Sigmoid colon (tissue), 7 donors: Measurements from ENCODE around the gene PXDN. TPM values are rescaled to one million over a fixed set of nuclear protein-coding genes. Genes with fewer than 3 reads are reported as not detected.
A peak's percentile ranks its signal among the peaks of the same experiment; 100 is the strongest.

Experiments
- DNase-seq: peaks from one replicate; pipeline ENCODE4 v3.0.0-alpha.2; 2019
- H3K27ac ChIP-seq, 4 donors: fragments of 200-600 bp; sonication (generic); one replicate each; pipeline ENCODE4 v1.5.1; 2016 to 2019; ENCODE audit warnings: mild to moderate bottlenecking in 1 of 4
- H3K27me3 ChIP-seq, 3 donors: fragments of 200-600 bp; sonication (generic); one replicate each; pipeline ENCODE4 v1.5.1; 2019; ENCODE audit warnings: mild to moderate bottlenecking in 1 of 3
- H3K36me3 ChIP-seq, 4 donors: fragments of 200-600 bp; sonication (generic); one replicate each; pipeline ENCODE4 v1.5.1; 2016 to 2019
- H3K4me1 ChIP-seq, 4 donors: fragments of 200-600 bp; sonication (generic); one replicate each; pipeline ENCODE4 v1.5.1; 2017 to 2019
- H3K4me3 ChIP-seq, 4 donors: fragments of 200-600 bp; sonication (generic); one replicate each; pipeline ENCODE4 v1.5.1; 2017 to 2019; ENCODE audit warnings: mild to moderate bottlenecking in 2 of 4, moderate library complexity in 1 of 4
- H3K9me3 ChIP-seq, 4 donors: fragments of 200-600 bp in 3 of 4; sonication (generic) in 3 of 4; one replicate each; pipeline versions ENCODE4 v1.5.1 to v1.6.1; 2013 to 2019
- CTCF ChIP-seq, 4 experiments: fragments of 450-650 bp in 3 of 4; fragments of 200-600 bp in 1 of 4; IDR thresholded peaks; one replicate each; pipeline ENCODE4 v1.5.1; 2016 to 2019; ENCODE audit warnings: antibody characterized with exemption in 4 of 4, mild to moderate bottlenecking in 3 of 4, moderate library complexity in 2 of 4
- EP300 ChIP-seq, 4 donors: sonication (generic); formaldehyde crosslinking; IDR thresholded peaks; one replicate each; pipeline ENCODE4 v1.6.1; 2017; ENCODE audit warnings: antibody characterized with exemption in 4 of 4
- POLR2A ChIP-seq, 2 donors: fragments of 450-650 bp; IDR thresholded peaks; one replicate each; pipeline ENCODE4 v1.6.1; 2016; ENCODE audit warnings: antibody characterized with exemption in 2 of 2, mild to moderate bottlenecking in 2 of 2, moderate library complexity in 2 of 2
- POLR2AphosphoS5 ChIP-seq, 4 donors: sonication (generic); formaldehyde crosslinking; IDR thresholded peaks; one replicate each; pipeline ENCODE4 v1.6.1; 2017; ENCODE audit warnings: antibody characterized with exemption in 4 of 4
- WGBS, 2 donors: extraction: QIAGEN DNeasy Blood & Tissue Kit; methylation state at CpG; one replicate each; pipeline ENCODE4 v1.1.7; 2013; 5-methylcytosine and 5-hydroxymethylcytosine counted together
- intact Hi-C: fragments of 100-400 bp; cut with DNase I; formaldehyde crosslinking; loops from one replicate; pipeline ENCODE4 v1.15.1; 2023
- polyA plus RNA-seq, 3 donors: library from polyadenylated mRNA; stranded (reverse); fragments of 200-250 nt; gene quantifications; one replicate each; pipeline ENCODE4 v1.2.3, GENCODE V29; 2013
- total RNA-seq, 4 donors: library from RNA; depleted of rRNA; stranded (reverse); fragments of >200 nt; gene quantifications; one replicate each; pipeline ENCODE4 v1.1.0, GENCODE V29; 2016
- donor health status: healthy with polysubstance abuse.
- donor health status: Bipolar disorder and iron deficiency.
- donor health status: healthy.

PXDN gene
- total and polyA plus RNA-seq, 7 donors: 1.2 to 126 (median 34.4) TPM

DNA sequence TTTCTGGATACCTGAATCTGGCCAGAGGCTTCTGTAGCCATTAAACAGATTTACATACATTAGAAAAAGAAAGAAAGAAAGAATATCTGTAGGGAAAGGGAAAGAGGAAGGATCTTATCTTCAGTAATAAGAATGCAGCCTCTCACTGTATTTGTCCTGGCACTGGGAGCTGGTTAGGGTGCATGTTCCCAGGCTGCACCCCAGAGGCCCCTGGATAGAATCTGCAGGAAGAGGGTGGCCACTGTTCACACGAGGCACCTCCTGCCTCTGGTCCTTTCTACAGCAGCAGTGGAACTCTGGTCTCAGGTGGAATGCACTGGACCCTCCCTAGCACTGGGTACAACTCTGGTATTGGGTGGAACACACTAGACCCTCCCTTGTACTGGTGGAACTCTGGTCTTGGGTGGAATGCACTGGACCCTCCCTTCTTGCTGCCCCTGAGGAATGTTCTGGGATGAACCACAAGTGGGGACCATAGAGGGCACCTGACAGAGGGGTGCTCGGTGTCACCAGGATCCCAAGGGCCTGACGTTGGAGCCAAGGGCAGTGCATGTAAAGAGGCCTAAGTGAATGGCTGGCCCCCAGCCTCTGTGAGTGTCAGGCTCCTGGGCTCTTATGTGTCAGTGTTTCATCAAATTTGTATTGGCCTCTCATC, 27.4 kb upstream of the PXDN start:
- DNase-seq: no peak
- no peak overlapping the region for H3K27ac ChIP-seq
- no peaks in the 10 kb centered on the region for H3K27me3 ChIP-seq
- H3K9me3 ChIP-seq: no peaks in the 10 kb centered on the region
- 72 to 84% methylated on average over 3 of the region's 3 CpGs for WGBS, 2 donors
- no peak overlapping the region for H3K4me3 ChIP-seq
- no peaks in the 10 kb centered on the region for H3K4me1 ChIP-seq
- no peaks in the 10 kb centered on the region for H3K36me3 ChIP-seq
- TF ChIP-seq POLR2A (IDR thresholded peaks at IDR 0.05) (no peak), EP300 (IDR thresholded peaks at IDR 0.05) (no peak), CTCF (IDR thresholded peaks at IDR 0.05) (no peak), POLR2AphosphoS5 (IDR thresholded peaks at IDR 0.05) (no peak)
- intact Hi-C loops: no loop called here

DNA sequence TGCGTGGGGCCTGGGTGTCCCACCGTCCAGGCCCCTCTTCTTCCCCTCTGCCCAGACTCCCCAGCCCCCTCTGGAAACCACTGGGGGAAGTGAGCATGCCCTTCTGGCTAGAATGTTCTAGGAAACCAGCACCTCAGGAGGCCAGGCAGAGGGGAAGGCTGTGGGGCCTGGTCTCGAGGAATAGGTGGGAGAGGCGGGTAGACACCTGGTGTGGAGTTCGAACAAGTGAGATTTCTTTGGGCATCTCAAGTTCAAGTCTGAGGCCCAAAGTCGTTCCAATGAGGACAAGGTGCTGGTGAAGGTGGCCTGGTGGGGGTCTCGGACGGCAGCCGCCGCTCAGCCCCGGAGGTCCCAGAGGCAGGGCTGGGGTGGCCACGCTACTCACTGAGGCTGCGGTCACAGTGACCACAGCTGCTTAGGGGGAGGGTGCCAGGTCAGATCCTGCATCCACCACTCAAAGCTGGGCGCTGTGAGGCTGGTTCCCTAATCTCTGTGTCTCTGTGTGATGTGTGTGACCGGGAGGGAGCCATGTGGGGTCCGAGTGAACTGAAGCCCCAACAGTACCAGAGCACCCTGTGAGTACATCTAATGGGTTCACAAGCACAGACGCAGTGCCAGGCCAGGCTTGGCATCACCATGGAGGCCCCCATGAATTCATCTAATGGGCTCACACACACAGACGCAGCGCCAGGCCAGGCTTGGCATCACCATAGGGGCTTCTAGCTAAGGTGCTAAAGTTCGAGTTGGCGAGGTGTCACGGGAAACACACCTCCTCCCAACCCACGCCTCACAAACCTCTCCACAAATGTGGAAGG, 26.5 kb upstream of the PXDN start:
- Histone ChIP-seq H3K27me3 (no peaks in the 10 kb centered on the region), H3K4me3 (no peak overlapping the region), H3K9me3 (no peaks in the 10 kb centered on the region), H3K4me1 (no peaks in the 10 kb centered on the region), H3K27ac (no peak overlapping the region), H3K36me3 (no peaks in the 10 kb centered on the region)
- no peak for DNase-seq
- WGBS, 2 donors: 92 to 93% methylated on average over 23 of the region's 23 CpGs
- intact Hi-C loops: no loop called here
- TF ChIP-seq CTCF (IDR thresholded peaks at IDR 0.05): no peak
- TF ChIP-seq POLR2AphosphoS5 (IDR thresholded peaks at IDR 0.05): no peak
- TF ChIP-seq EP300 (IDR thresholded peaks at IDR 0.05): no peak
- TF ChIP-seq POLR2A (IDR thresholded peaks at IDR 0.05): no peak

GRCh38 chr2:1769703-1770422, 25.5 kb upstream of the PXDN start:
- intact Hi-C loops: loop anchor here (5.0 kb wide), 1 partner anchor 178 kb away; no protein-coding TSS in a partner anchor
- 36 to 49% methylated on average over 13 of the region's 13 CpGs for WGBS, 2 donors

More at GRCh38 chr2:1769703-1770422, 25.5 kb upstream of the PXDN start:
- Histone ChIP-seq H3K4me3 (no peak overlapping the region), H3K27me3 (no peaks in the 10 kb centered on the region), H3K36me3 (no peaks in the 10 kb centered on the region), H3K27ac (no peak overlapping the region), H3K4me1 (no peaks in the 10 kb centered on the region), H3K9me3 (no peaks in the 10 kb centered on the region)
- TF ChIP-seq POLR2A (IDR thresholded peaks at IDR 0.05): no peak
- TF ChIP-seq CTCF (IDR thresholded peaks at IDR 0.05): peak; percentile 45 to 78 (median 70)
- peak; percentile 87 for DNase-seq
